ENCODE results near the gene AFG3L2. TPM values are rescaled to one million over a fixed set of nuclear protein-coding genes. Genes with fewer than 3 reads are reported as not detected.

Gene AFG3L2
- total and polyA plus RNA-seq, 2 of the 13 experiments (the other 11 are each of a cell fraction or from before 2014, with no cell fraction given), result 28.6 to 86.9 TPM

- TF ChIP-seq ISL2 (CRISPR knock-in tag; IDR thresholded peaks at IDR 0.05) (no peak), ZNF883 (CRISPR knock-in tag; IDR thresholded peaks at IDR 0.05; ENCODE audit: not compliant biosample characterization) (peak; percentile 22), ZSCAN12 (CRISPR knock-in tag; IDR thresholded peaks at IDR 0.05) (no peak), ELF4 (CRISPR knock-in tag; IDR thresholded peaks at IDR 0.05; ENCODE audit: borderline replicate concordance) (no peak), FOXM1 (CRISPR knock-in tag; IDR thresholded peaks at IDR 0.05) (no peak), MZF1 (CRISPR knock-in tag; IDR thresholded peaks at IDR 0.05; ENCODE audit: borderline replicate concordance) (no peak), ZNF740 (CRISPR knock-in tag; IDR thresholded peaks at IDR 0.05) (0 out of 2 replicates have a peak, but pooled peaks have one; percentile 71), KAT2B (IDR thresholded peaks at IDR 0.05; ENCODE audit: borderline replicate concordance, low read depth, low read length) (no peak), ZNF839 (CRISPR knock-in tag; IDR thresholded peaks at IDR 0.05; ENCODE audit: borderline replicate concordance) (0 out of 2 replicates have a peak, but pooled peaks have one; percentile 37), BRD4 (CRISPR knock-in tag; IDR thresholded peaks at IDR 0.05) (0 out of 2 replicates have a peak, but pooled peaks have one; percentile 25), ARNTL (CRISPR knock-in tag; IDR thresholded peaks at IDR 0.05) (0 out of 2 replicates have a peak, but pooled peaks have one; percentile 27), ASH2L (IDR thresholded peaks at IDR 0.05; ENCODE audit: insufficient read length, low read depth, low read length) (peak; percentile 44), POGZ (CRISPR knock-in tag; IDR thresholded peaks at IDR 0.05) (peak; percentile 62; the same call in 1 of the 2 replicates), KDM5B (CRISPR knock-in tag; IDR thresholded peaks at IDR 0.05; ENCODE audit: borderline replicate concordance) (no peak), AGO1 (IDR thresholded peaks at IDR 0.05; ENCODE audit: low read depth, low read length, poor library complexity, severe bottlenecking) (peak; percentile 61), HES4 (CRISPR knock-in tag; IDR thresholded peaks at IDR 0.05; ENCODE audit: borderline replicate concordance) (peak; percentile 82), ATF2 (CRISPR knock-in tag; IDR thresholded peaks at IDR 0.05) (0 out of 2 replicates have a peak, but pooled peaks have one; percentile 16), ZNF557 (CRISPR knock-in tag; IDR thresholded peaks at IDR 0.05) (no peak), RFX1 (IDR thresholded peaks at IDR 0.05) (no peak), HNRNPLL (IDR thresholded peaks at IDR 0.05; ENCODE audit: low read depth, low read length, poor library complexity, severe bottlenecking) (peak; percentile 59)
- TF ChIP-seq, protein P1, sequence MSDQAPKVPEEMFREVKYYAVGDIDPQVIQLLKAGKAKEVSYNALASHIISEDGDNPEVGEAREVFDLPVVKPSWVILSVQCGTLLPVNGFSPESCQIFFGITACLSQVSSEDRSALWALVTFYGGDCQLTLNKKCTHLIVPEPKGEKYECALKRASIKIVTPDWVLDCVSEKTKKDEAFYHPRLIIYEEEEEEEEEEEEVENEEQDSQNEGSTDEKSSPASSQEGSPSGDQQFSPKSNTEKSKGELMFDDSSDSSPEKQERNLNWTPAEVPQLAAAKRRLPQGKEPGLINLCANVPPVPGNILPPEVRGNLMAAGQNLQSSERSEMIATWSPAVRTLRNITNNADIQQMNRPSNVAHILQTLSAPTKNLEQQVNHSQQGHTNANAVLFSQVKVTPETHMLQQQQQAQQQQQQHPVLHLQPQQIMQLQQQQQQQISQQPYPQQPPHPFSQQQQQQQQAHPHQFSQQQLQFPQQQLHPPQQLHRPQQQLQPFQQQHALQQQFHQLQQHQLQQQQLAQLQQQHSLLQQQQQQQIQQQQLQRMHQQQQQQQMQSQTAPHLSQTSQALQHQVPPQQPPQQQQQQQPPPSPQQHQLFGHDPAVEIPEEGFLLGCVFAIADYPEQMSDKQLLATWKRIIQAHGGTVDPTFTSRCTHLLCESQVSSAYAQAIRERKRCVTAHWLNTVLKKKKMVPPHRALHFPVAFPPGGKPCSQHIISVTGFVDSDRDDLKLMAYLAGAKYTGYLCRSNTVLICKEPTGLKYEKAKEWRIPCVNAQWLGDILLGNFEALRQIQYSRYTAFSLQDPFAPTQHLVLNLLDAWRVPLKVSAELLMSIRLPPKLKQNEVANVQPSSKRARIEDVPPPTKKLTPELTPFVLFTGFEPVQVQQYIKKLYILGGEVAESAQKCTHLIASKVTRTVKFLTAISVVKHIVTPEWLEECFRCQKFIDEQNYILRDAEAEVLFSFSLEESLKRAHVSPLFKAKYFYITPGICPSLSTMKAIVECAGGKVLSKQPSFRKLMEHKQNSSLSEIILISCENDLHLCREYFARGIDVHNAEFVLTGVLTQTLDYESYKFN (CRISPR knock-in tag; conservative IDR thresholded peaks at IDR 0.05), result no peak; the same call in 1 of the 2 replicates
- TF ChIP-seq, protein P2, sequence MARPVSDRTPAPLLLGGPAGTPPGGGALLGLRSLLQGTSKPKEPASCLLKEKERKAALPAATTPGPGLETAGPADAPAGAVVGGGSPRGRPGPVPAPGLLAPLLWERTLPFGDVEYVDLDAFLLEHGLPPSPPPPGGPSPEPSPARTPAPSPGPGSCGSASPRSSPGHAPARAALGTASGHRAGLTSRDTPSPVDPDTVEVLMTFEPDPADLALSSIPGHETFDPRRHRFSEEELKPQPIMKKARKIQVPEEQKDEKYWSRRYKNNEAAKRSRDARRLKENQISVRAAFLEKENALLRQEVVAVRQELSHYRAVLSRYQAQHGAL (CRISPR knock-in tag; IDR thresholded peaks at IDR 0.05; ENCODE audit: not compliant biosample characterization), result peak; percentile 31
Measured at GRCh38 chr18:12420821-12421421, 43.9 kb upstream of the AFG3L2 start (continued).

Measured in HepG2 (cell line).